HCT116 (cell line): ENCODE measurements around the gene PLEKHM3. TPM values are rescaled to one million over a fixed set of nuclear protein-coding genes. Genes with fewer than 3 reads are reported as not detected.

Experiments used
- ATAC-seq: fragments of 200-7000 bp; cut with Tn5 transposase; 2 replicates; pipeline ENCODE4 v1.9.1; 2020; ENCODE audit warnings: mild to moderate bottlenecking, moderate library complexity
- BruUV-seq: library from RNA; stranded (reverse); fragments of 400-500 nt; replicated peaks from 2 replicates; lab custom pipeline; 2021; lab: Mats Ljungman, UMichigan
- CTCF ChIA-PET: fragments of 300-600 bp; sonication (Branson Sonifier 250); formaldehyde crosslinking; loops from one replicate; lab custom pipeline; 2021; ENCODE audit warnings: antibody characterized with exemption; lab: Charles Lee
- POLR2A ChIA-PET: fragments of 300-600, 350-600 bp; sonication (Branson Sonifier 250); formaldehyde crosslinking; loops from one replicate; lab custom pipeline; 2021; ENCODE audit warnings: antibody characterized with exemption; lab: Charles Lee
- RAD21 ChIA-PET, 2 experiments: fragments of 300-600 bp; sonication (Branson Sonifier 250); formaldehyde crosslinking; loops; one replicate each; lab custom pipeline; 2023; ENCODE audit warnings: low total read pairs in 2 of 2; ENCODE audit not compliant: uncharacterized antibody in 2 of 2, unreplicated experiment in 2 of 2, low non-redundant PET in 1 of 2; lab: Charles Lee
- DNase-seq: peaks from one replicate; pipeline ENCODE4 v3.0.0-alpha.2; 2010; ENCODE audit warnings: low read depth, low spot score
- H2AFZ ChIP-seq: fragments of 200-600 bp; shearing (Covaris generic), sonication (generic); 2 replicates; pipeline ENCODE4 v1.6.1; 2017; ENCODE audit warnings: low read depth, mixed run types, mixed read lengths, antibody characterized with exemption, low read length; ENCODE audit not compliant: poor library complexity, severe bottlenecking
- H3K27ac ChIP-seq: 2 replicates; pipeline ENCODE4 v1.5.1; 2012; ENCODE audit warnings: low read depth, low read length
- H3K27me3 ChIP-seq: fragments of 200-600 bp; sonication (generic); 2 replicates; pipeline ENCODE4 v1.6.1; 2016; ENCODE audit warnings: mixed run types, low read length, mixed read lengths; ENCODE audit not compliant: insufficient read depth
- H3K36me3 ChIP-seq, 2 experiments: fragments of 200-500 bp in 1 of 2; fragments of 200-600 bp in 1 of 2; sonication (Bioruptor generic) in 1 of 2; sonication (generic) in 1 of 2; 2 replicates each; pipeline versions ENCODE4 v1.5.1 to v1.6.1; 2014 to 2016; ENCODE audit warnings: low read length in 2 of 2, inconsistent platforms in 1 of 2, mixed read lengths in 1 of 2, mixed run types in 1 of 2; ENCODE audit not compliant: insufficient read depth in 2 of 2, control insufficient read depth in 1 of 2
- H3K4me1 ChIP-seq, 2 experiments: fragments of 200-600 bp in 1 of 2; sonication (generic) in 1 of 2; 2 replicates each; pipeline versions ENCODE4 v1.5.1 to v1.6.1; 2012 to 2017; ENCODE audit warnings: low read length in 2 of 2, inconsistent platforms in 1 of 2, mild to moderate bottlenecking in 1 of 2, mixed read lengths in 1 of 2, mixed run types in 1 of 2, moderate library complexity in 1 of 2; ENCODE audit not compliant: insufficient read depth in 2 of 2, control insufficient read depth in 1 of 2
- H3K4me2 ChIP-seq: fragments of 200-600 bp; sonication (generic); 2 replicates; pipeline ENCODE4 v1.6.1; 2017; ENCODE audit warnings: mixed run types, low read length, mixed read lengths
- H3K4me3 ChIP-seq, 2 experiments: fragments of 200-600 bp in 1 of 2; sonication (generic) in 1 of 2; replicated peaks in 1 of 2; 2 replicates each; pipeline ENCODE4 v1.5.1; 2011 to 2016; ENCODE audit warnings: low read length in 2 of 2, control low read depth in 1 of 2, low read depth in 1 of 2, mild to moderate bottlenecking in 1 of 2, mixed read lengths in 1 of 2, mixed run types in 1 of 2
- H3K79me2 ChIP-seq: fragments of 200-600 bp; sonication (generic); 2 replicates; pipeline ENCODE4 v1.6.1; 2017; ENCODE audit warnings: mild to moderate bottlenecking, mixed run types, low read length, moderate library complexity, mixed read lengths; ENCODE audit not compliant: insufficient read depth
- H3K9ac ChIP-seq: fragments of 200-600 bp; sonication (generic); 2 replicates; pipeline ENCODE4 v1.6.1; 2016; ENCODE audit warnings: low read length, mixed read lengths
- H3K9me2 ChIP-seq: fragments of 200-600 bp; sonication (generic), shearing (Covaris generic); 2 replicates; pipeline ENCODE4 v1.6.1; 2017; ENCODE audit warnings: mixed run types, mild to moderate bottlenecking, moderate library complexity; ENCODE audit not compliant: insufficient read depth
- H3K9me3 ChIP-seq, 2 experiments: fragments of 200-500 bp in 1 of 2; fragments of 200-600 bp in 1 of 2; sonication (Bioruptor generic) in 1 of 2; sonication (generic) in 1 of 2; 2 replicates each; pipeline ENCODE4 v1.6.1; 2014 to 2017; ENCODE audit warnings: low read length in 2 of 2, mixed read lengths in 2 of 2, inconsistent platforms in 1 of 2, low read depth in 1 of 2, mild to moderate bottlenecking in 1 of 2, mixed run types in 1 of 2, moderate library complexity in 1 of 2; ENCODE audit not compliant: control insufficient read depth in 1 of 2, insufficient read depth in 1 of 2
- H4K20me1 ChIP-seq: fragments of 200-600 bp; sonication (generic), shearing (Covaris generic); 2 replicates; pipeline ENCODE4 v1.6.1; 2017; ENCODE audit warnings: mixed run types, mild to moderate bottlenecking, moderate library complexity; ENCODE audit not compliant: insufficient read depth
- CBX3 ChIP-seq: IDR thresholded peaks from 2 replicates; pipeline ENCODE4 v1.6.1; 2012; ENCODE audit warnings: low read depth
- CTCF ChIP-seq, 3 experiments: fragments of 200-600 bp in 1 of 3; sonication (generic) in 1 of 3; IDR thresholded peaks in 2 of 3; conservative IDR thresholded peaks in 1 of 3; 2 replicates each; pipeline ENCODE4 v1.5.1; 2012 to 2017; ENCODE audit warnings: low read depth in 2 of 3, low read length in 2 of 3, antibody characterized with exemption in 1 of 3, borderline replicate concordance in 1 of 3, control low read depth in 1 of 3, mild to moderate bottlenecking in 1 of 3, mixed read lengths in 1 of 3, mixed run types in 1 of 3, moderate library complexity in 1 of 3; ENCODE audit not compliant: insufficient read depth in 1 of 3
- FOSL1 ChIP-seq: IDR thresholded peaks from 2 replicates; pipeline ENCODE4 v1.6.1; 2012; ENCODE audit warnings: low read depth
- RAD21 ChIP-seq: IDR thresholded peaks from 2 replicates; pipeline ENCODE4 v1.6.1; 2012; ENCODE audit warnings: low read depth, mild to moderate bottlenecking
- SRF ChIP-seq: IDR thresholded peaks from 2 replicates; pipeline ENCODE4 v1.6.1; 2012; ENCODE audit warnings: low read depth
- intact Hi-C: fragments of 100-400 bp; cut with micrococcal nuclease; formaldehyde crosslinking; loops from 2 replicates; pipeline ENCODE4 v1.10.0; 2022
- total RNA-seq: library from RNA; stranded (reverse); gene quantifications from one replicate; pipeline ENCODE4 v1.2.1, GENCODE V29; 2021; ENCODE audit not compliant: unreplicated experiment

PLEKHM3 gene
- total RNA-seq, 1 experiment from 2014 or later: 6.3 TPM

GRCh38 chr2:208033701-208034502 lies 8.6 kb upstream of the PLEKHM3 start:
- H3K4me2 ChIP-seq: no peak overlapping the region

More at GRCh38 chr2:208033701-208034502, 8.6 kb upstream of the PLEKHM3 start:
- peak; percentile 92 for ATAC-seq
- H3K27ac ChIP-seq: no peak overlapping the region
- RAD21 ChIA-PET: interaction anchor here in 1 of 2 experiments (0.6 to 1.8 kb wide), 2 partner anchors 240 to 288 kb away, joined by 3 to 5 read pairs; no protein-coding TSS in a partner anchor
- intact Hi-C loops: loop anchor here (1.0 to 10.0 kb wide), 2 partner anchors 288 to 499 kb away; no protein-coding TSS in a partner anchor
- TF ChIP-seq FOSL1 (no peak), CTCF (IDR thresholded peaks at IDR 0.05 in 2 of 3, conservative IDR thresholded peaks at IDR 0.05 in 1 of 3; ENCODE audit: borderline replicate concordance in 1 of 3, insufficient read depth in 1 of 3, low read depth in 2 of 3, low read length in 2 of 3) (peak; percentile 40 to 75 (median 54); a peak in 5 of 6 replicates), SRF (no peak), CBX3 (peak; percentile 68; the same call in 1 of the 2 replicates), RAD21 (peak; percentile 87)
- TF ChIP-seq, all 23 proteins: peak for 3
- Histone ChIP-seq H3K4me3 (no peak overlapping the region), H3K79me2 (no peaks in the 10 kb centered on the region), H3K9ac (no peak overlapping the region), H2AFZ (peak overlapping the region; percentile 98), H3K9me2 (no peaks in the 10 kb centered on the region), H4K20me1 (no peaks in the 10 kb centered on the region), H3K4me1 (peaks cover 0 to 7% of the 10 kb centered on the region in 2 experiments; a peak in 2 of 4 replicates), H3K27me3 (no peaks in the 10 kb centered on the region), H3K36me3 (no peaks in the 10 kb centered on the region), H3K9me3 (no peaks in the 10 kb centered on the region)
- CTCF ChIA-PET: interaction anchor here (1.4 to 2.1 kb wide), 2 partner anchors 288 to 407 kb away, joined by 9 to 15 read pairs; no protein-coding TSS in a partner anchor
- DNase-seq: peak; percentile 68
- POLR2A ChIA-PET: interaction anchor here (1.5 kb wide), 1 partner anchor 9 kb away, joined by 3 read pairs; the partner anchor contains the start of gene PLEKHM3
- BruUV-seq: no TSS peak
